NCI-H446 (cell line): Measurements from ENCODE around the gene LUZP1.
A peak's percentile ranks its signal among the peaks of the same experiment; 100 is the strongest.

Source experiments
- DNase-seq, 2 experiments: peaks; one replicate each; lab custom pipeline; 2025; lab: John Stamatoyannopoulos, UW

LUZP1 gene

DNA sequence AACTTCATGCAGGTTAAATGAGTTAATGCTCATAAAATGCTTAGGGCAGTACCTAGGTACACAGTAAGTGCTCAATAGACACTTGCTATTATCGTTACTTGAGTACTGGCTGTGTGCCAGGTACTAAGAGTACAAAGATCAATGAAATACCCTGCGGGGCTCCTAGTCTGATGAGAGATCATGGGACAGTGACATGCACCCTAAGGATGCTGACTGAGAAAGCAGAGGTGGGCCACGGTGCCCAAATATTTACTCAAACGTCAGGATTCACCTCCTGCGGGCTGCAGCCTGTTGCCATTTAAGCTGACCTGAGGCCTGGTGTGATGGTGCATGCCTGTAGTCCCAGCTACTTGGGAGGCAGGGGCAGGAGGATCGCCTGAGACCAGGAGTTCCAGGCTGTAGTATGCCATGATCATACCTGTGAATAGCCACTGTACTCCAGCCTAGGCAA lies 19.8 kb upstream of the LUZP1 start:
- DNase-seq = no peak

DNA sequence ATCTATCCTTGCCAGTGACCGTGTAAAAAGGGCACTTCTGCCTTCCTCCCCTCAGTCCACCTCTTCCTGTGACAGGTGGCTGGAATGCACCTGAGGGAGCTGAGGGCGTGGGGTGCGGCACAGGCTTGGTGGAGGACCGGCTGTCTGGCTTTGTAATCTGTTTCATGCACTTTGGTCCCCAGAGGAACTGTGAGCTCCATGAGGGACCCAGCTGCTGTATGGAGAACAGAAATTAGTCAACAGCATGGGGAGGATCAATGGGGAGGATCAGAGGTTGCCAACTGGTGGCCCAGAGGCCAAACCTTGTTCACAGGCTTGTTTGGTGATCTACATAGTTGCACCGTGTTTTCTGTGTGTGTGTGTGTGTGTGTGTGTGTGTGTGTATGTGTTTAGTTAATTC lies 19.0 kb upstream of the LUZP1 start:
- DNase-seq = no peak

DNA sequence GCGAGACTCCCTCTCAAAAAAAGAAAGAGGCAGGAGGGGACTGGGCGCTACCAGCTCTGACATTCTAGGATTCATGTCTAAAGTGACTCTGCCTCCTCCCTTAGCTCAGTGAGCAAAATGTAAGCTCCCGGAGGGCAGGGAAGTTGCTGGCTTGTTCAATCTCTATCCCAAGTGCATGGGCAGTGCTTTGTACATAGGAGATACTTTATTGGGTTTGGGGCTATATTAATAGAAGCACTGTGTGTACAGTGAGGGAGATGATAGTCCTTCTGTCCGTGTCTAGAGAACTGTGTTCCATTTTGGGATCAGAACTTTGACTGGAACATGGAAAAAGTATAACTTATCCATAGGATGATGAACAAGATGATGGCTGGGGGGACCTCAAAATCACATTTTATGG lies 16.7 kb upstream of the LUZP1 start:
- no peak for DNase-seq

DNA sequence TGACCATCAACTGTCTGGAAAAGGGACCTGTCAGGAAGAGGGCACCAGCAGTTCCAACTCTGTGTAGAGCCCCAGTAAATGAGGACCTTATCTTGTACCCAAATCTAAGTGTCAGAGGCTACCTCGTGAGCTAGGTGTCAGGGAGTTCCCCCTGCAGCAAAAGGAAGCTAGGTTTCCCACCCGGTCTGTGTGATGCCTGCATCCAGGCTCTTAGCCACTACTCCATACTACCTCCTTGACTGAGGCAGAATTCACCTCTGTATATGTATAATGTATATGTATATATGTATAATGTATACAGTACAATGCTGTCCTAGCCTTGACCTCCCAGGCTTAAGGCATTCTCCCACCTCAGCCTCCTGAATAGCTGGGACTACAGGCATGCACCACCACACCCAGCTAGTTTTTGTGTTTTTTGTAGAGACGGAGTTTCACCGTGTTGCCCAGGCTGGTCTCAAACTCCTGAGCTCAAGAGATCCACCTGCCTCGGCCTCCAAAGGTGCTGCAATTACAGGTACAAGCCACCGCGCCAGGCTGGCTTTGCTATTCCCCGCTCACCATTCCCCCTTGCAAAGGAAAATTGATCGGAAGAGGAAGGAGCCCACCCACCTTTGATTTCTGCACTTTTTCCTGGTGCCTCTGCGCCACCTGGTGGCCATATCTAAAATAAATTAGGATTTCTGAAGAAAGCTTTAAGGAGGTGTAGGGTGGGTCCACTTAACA lies 15.7 kb upstream of the LUZP1 start:
- peak; percentile 76 to 81 for DNase-seq

DNA sequence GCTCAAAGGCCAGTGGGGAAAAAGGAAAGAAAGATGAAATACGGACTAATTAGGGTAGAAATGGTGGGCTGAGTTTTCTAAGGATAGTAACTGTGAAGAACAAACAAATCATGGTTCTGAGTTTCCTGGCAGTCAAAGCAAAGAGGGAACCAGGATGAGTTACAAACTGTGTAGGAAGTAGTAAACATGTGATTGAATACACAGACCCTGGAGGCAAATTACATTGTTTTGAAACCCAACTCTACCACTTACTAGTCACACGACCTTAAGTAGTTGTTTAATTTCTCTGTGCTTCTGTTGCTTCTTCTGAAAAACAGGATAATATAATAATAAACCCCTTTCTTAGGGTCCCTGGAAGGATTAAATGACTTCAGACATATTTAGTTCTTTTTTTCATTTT lies 11.2 kb upstream of the LUZP1 start:
- no peak for DNase-seq

DNA sequence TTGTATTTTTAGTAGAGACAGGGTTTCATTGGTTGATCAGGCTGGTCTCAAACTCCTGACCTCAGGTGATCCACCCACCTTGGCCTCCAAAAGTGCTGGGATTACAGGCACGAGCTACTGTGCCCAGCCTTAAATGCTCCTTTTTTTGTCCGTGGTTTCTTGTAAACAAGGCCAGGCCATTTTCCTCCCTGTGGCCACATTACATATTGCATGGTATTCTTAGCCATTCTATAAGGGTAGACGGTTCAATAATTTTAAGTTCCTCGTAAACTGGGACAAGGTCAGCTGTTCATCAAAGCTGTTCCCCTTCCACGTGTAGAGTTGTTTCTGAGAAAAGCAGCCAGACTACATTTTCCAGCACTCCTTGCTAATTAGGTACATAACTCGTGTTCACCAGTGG lies 10.3 kb upstream of the LUZP1 start:
- DNase-seq = peak in 1 of 2 experiments; percentile 26

DNA sequence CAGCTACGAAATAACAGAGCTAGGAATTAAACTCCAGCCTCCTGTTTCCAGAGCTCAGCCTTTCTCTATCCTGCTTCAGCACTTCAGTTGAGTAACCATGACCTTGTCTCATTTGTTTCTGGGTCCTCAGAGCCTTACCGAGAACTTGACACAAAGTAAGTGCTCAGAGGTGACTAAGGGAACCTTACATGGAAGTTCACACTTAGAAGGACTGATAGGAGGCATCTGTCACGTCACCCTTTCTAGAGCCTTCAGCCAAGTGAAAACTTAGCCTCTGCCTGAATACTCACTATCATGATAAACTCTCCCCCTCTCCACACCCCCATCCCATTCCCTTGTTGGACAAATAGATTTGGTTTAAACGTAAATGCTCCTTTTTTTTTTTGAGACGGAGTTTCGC lies 9.8 kb upstream of the LUZP1 start:
- DNase-seq = no peak

DNA sequence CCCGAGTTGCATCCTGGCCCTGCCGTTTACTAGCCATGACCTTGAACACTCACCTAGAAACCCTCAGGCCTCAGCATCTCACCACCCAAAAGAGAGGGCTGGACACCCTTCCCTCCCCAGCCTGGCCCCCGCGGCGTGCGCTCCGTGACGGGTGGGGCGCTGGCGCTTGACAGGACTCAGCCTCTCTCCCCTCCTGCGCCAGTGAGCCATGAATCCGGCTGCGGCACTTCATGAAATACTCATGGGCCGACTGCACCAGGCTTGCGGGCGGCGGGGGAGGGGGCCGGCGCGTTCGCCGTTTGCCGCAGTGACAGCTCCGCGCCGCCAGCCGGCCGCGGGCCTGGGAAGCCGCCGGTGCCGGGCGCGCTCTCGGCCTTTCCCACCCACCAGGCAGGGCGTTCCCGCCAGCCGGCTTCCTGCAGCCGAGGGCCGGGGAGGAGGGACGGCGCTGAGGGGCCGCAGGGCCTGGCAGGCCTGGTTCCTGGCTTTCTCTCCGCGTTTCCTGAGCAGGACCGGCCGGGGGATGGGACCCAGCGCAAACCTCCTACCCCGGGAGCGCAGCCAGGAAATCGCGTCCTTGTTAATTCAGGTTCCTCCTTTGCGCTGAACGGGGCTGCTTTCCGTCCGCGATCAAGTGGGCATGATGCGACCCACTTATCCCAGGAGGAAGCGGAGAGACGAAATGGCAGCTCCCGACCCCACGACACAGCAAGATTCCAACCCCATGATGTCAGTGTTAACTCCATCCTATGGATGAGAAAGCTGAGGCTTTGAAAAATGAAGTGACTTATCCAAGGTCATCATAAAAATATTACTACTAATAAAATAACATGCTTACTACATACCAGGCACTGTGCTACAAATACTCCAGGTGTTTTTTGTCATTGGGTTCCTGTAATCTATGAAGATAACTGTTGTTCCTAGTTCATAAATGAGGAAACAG lies 9.1 kb upstream of the LUZP1 start:
- DNase-seq = peak; percentile 29 to 74

DNA sequence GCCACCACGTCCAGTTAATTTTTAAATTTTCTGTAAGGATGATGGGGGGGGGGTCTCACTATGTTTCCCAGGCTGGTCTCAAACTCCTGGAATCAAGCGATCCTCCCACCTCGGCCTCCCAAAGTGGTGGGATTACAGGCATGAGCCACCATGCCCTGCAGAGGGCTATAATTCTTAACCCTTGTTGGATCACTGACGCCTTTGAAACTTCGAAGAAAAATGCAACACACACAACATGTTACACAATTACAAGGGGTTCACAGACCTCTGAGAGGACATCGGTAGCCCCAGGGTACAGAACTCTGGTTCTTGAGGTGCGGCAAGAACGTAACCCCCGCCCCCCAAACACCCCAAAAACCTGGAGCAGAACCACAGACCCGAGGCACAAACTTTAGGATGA lies 8.4 kb upstream of the LUZP1 start:
- no peak for DNase-seq

DNA sequence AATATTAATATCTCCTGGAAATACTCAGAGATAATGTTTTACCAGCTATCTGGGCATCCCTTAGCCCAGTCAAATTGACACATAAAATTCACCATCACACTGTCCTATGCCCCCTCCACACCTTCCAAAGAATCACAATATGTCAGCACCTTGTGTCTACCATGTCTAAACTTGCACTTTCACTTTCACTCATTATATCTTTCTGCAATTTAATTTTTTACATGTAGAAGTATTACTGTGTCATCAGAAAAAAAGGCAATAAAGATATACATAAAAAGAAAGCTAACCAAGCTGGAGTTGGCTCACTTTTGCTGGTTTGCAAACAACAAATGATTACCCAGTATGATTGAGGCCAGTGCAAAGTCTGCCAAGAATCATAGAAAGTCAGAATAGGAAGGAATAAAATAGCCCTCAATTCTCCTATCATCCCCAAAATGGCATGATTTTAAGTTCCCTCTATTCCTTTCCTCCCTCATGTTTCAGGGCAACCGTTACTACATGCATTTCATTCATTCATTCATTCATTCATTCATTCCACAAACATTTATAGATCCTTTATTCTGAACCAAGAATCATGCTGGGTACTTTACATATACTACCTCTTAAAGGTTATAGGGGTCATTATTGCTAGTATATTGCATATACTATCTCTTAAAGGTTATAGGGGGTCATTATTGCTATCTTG lies 5.9 kb upstream of the LUZP1 start:
- DNase-seq = no peak

DNA sequence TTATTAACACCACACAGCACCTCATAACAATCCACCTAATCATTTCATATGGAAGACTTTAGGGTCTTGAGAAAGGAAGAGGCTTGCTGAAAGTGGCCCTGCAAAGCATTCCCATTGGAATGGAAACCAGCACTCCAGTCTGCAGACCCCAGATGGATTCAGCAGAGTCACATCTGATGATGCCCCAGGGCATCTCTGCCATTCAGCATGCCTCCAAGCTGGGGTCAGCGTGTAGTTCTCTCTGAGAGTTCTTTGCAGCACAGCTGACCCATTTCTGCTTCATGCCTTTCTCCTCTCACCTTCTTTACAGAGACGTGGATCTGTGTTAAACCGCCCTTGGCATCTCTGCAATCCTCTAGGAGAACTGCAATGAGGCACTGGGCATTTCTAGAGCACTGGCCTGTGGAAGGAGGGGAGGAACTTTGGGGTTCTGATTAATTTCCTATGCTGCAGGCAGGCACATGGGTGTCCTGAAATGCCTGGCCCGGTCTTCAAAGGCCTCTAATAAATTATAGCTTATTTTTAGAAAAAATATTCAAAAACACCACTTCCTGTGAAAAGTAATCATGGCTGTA lies 2.6 kb upstream of the LUZP1 start:
- no peak for DNase-seq

DNA sequence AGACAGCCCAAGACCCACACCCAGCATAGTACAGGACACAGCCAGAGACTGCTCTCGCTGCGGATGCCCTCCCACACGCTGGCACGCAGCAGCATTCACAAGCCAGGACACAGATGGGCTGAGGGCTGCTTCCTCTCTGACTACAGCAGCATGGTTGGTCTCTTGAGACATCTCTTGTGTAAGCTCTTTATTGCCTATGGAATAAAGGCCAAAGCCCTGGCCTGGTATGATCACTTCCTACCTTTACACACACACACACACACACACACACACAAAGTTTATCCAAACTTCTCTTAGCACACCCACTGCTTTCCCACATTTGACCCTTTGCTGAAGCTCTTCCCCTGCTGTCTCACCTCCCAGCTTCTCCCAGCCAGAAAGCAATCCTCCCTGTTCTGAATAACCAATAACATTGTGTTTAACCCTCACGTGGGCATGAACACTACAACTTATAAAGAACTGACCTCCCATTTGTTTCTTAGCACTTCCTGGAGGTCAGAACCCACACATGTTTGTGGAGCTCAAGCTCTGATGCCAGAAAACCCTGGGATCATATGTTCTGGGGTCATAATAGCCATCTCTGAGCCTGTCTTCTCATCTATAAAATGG lies 1.2 kb upstream of the LUZP1 start:
- peak; percentile 74 to 95 for DNase-seq

DNA sequence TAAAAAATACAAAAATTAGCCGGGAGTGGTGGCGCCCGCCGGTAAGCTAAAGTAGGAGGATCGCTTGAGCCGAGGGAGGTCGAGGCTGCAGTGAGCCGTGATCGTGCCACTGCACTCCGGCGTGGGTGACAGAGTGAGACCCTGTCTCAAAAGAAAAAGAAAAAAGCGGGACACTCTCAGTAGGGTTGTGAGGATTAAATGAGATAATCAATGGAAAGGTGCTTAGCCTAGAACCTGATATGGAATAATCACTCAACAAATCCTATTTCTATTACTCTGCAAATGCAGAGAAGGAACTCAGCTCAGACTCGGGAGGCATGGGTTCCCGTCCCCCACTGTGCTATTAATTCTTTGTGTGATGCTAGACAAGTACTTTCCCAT lies 529 bp upstream of the LUZP1 start:
- no peak for DNase-seq

DNA sequence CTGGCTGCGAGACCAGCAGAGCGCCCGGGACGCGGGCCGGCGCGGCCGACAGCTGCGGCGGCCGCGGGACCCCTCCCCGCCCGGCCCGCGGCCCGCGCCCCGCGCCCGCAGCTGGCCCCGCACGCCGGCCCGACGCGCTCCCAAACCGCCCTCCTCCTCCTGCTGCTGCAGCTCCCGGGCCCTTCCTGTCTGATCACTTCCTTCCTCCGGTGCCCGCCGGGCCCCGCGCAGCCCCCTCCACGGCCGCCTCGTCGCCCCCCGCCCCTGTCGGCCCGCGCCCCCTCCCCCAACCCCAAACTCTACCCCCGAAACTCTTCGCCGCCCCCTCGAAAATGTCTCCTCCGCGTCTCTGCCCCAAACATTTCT lies 594 bp downstream of the LUZP1 start:
- no peak for DNase-seq

DNA sequence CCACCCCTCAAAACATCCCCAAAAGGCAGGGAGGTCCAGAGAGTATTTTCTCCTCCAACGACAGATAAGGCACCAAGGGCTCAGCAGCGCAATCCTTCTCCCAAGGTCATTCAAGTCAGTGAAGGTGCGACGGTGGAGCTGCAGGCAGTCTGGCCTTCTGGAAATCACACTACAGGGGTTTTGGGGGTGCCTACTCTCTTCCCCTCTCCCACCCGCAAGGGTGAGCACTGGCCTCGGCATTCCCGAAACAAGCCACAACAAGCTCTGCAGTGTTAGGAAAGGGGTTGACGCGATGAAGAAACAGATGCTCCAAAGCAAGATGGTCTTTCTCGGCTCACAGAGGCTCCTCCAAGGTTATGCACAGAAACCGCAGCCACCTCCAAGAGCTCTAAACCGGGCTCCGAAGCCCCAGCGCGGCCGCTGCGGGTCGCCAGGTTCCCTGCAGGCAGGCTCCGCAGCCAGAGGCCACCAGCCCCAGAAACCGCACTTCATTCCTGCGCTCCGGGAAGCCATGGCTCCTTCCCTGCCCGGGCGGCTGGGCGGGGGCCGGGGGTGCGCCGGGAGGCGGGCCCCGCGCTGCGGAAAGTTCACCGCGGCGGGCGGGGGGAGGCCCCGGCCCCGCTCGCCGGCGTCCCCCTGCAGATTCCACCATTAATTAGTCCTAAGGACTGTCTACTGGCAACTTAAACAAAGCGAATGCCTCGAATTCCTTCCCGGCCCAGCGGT lies 1.1 kb downstream of the LUZP1 start:
- DNase-seq = peak in 1 of 2 experiments; percentile 50

DNA sequence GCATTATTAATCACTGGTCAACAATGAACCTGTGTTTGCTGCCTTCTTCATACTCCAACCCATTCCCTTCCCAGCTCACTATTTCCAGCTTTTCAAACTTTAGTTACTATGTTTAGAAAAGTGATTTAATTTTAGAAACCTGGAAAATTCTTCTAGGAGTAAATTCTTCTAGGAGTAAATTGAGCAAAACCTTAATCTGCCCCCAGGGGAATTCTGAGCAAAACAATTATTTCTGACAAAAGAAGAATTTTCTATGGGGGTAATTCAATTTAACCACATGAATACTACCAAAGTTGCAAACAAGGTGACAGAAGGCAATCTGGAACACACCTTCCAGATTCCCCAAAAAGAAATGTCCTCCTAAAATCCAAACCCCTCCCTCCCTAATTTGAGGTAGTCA lies 1.8 kb downstream of the LUZP1 start:
- DNase-seq = no peak

DNA sequence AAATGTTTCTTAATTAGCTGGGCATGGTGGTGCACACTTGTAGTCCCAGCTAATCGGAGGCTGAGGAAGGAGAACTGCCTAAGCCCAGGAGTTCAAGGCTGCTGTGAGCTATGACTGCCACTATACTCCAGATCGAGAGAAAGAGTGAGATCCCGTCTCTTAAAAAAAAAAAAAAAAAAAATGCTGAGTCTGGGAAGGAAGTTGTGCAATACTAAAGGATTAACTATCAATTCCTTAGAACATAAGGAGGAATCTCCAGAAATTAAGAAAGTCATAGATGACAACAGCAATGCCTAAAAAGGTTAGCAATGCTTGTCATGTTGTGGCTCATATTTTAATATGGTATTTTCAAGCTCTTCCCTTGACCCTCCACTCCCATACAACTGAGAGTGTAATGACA lies 5.3 kb downstream of the LUZP1 start:
- no peak for DNase-seq

DNA sequence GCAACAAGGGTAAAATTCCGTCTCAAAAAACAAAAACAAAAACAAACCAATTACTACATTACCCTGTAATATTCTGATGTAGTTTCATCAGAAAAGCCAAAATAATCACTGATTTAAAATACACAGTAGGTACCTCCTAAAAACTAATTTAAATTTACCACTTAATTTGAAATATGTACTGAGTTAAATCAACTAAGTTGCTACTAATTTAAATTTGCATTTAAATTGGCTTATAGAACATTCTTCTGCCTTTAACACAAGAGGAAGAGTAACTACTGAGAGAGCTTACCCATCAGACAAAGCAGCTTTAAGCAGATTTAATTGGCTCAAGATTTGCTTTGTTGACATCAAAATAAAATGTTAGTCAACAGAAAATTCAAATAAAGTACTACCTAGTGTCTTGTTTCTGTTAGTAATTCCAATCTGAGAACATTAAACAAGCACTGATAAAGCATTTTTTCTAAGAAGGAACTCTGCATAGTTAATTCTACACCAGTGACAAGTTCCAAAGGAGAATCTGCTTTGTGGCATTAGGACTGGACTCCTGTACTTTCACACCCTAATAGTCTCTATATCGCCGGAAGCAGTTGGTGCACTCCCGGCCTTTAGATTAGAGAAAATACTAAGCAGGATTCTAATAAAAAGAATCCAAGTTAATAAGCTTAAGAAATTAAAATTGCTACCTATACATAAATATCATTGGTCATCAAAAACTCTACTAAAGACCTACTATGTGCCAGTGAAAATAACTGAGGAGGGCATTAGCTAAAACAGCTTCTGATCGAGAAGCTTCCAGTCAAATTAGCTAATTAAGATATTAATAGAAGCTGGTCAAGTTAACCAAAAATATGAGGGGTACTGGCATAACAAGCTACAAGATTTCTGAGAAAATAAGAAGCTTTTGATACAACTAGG lies 8.4 kb downstream of the LUZP1 start:
- DNase-seq = no peak

DNA sequence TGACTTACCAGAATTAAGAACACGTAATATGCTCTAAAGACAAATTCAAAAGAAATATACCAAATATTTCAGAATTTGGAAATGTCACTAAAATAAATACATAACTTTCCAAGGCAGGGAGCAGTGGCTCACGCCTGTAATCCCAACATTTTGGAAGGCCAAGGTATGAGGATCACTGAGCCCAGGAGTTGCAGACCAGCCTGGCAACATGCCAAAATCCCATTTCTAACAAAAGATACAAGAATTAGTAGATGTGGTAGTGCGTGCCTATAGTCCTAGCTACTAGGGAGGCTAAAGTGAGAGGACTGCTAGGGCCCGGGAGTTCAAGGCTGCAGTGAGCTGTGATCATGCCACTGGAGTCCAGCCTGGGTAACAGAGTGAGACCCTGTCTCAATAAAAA lies 11.7 kb downstream of the LUZP1 start:
- peak in 1 of 2 experiments; percentile 12 for DNase-seq
